Measurements from ENCODE around the gene IGSF21. TPM values are rescaled to one million over a fixed set of nuclear protein-coding genes. Genes with fewer than 3 reads are reported as not detected.

IGSF21 gene
- total RNA-seq, 1 experiment from 2014 or later, result not detected

DNA sequence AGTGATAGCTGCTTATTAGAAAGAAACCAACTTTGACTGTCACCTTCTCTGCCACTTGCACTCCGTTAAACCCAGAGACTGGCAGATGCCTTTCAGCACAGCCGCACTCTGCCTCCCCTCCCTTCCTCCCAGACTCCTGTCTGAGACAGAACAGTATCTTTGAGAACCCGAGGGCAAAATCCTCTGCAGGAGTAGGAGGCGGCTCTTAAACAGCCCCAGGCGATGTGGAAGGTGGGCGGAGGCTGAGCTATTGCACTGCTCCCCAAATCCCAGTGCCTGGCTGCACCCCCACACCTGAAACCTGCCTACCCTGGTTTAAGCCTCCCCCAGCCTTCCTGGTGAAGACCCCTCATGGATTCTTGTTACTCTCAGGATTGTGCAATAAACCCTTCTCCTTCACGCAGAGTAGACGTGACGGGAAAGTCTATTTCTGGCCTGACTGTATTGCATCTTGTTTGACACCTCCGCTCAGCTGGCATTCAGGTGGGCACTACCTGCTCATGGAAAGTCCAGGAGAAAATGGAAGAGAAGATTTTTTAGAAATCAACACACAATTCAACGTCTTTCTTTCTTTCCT, 34.4 kb upstream of the IGSF21 start:
- H3K4me1 Mint-ChIP-seq (ENCODE audit: low read depth, unreplicated experiment), result no peaks in the 10 kb centered on the region
- intact Hi-C loops (cut with micrococcal nuclease; ENCODE audit: unreplicated experiment), result no loop called here
- TF ChIP-seq CTCF (IDR thresholded peaks at IDR 0.05; ENCODE audit: unreplicated experiment), result no peak
- H3K36me3 Mint-ChIP-seq (ENCODE audit: insufficient read depth, unreplicated experiment), result no peaks in the 10 kb centered on the region
- H3K9me3 Mint-ChIP-seq (ENCODE audit: low read depth, unreplicated experiment), result no peaks in the 10 kb centered on the region
- no TSS peak for BruUV-seq (replicated peaks)
- CTCF ChIA-PET, result no interaction called here
- no peak for DNase-seq
- H3K27me3 Mint-ChIP-seq (ENCODE audit: unreplicated experiment), result peaks cover 78% of the 10 kb centered on the region
- no peak overlapping the region for H3K27ac Mint-ChIP-seq (ENCODE audit: unreplicated experiment)
- H3K4me3 Mint-ChIP-seq (ENCODE audit: low read depth, unreplicated experiment), result no peak overlapping the region

- no peaks in the 10 kb centered on the region for H3K9me3 Mint-ChIP-seq (ENCODE audit: low read depth, unreplicated experiment)
- BruUV-seq (replicated peaks), result no TSS peak
- peaks cover 90% of the 10 kb centered on the region for H3K27me3 Mint-ChIP-seq (ENCODE audit: unreplicated experiment)
- no peak for DNase-seq
- intact Hi-C loops (cut with micrococcal nuclease; ENCODE audit: unreplicated experiment), result no loop called here
- no peak for TF ChIP-seq CTCF (IDR thresholded peaks at IDR 0.05; ENCODE audit: unreplicated experiment)
- no peak overlapping the region for H3K27ac Mint-ChIP-seq (ENCODE audit: unreplicated experiment)
- CTCF ChIA-PET, result no interaction called here
- no peaks in the 10 kb centered on the region for H3K36me3 Mint-ChIP-seq (ENCODE audit: insufficient read depth, unreplicated experiment)
- H3K4me1 Mint-ChIP-seq (ENCODE audit: low read depth, unreplicated experiment), result no peaks in the 10 kb centered on the region
- no peak overlapping the region for H3K4me3 Mint-ChIP-seq (ENCODE audit: low read depth, unreplicated experiment)
Observed at GRCh38 chr1:18077657-18078215, 29.9 kb upstream of the IGSF21 start.

DNA sequence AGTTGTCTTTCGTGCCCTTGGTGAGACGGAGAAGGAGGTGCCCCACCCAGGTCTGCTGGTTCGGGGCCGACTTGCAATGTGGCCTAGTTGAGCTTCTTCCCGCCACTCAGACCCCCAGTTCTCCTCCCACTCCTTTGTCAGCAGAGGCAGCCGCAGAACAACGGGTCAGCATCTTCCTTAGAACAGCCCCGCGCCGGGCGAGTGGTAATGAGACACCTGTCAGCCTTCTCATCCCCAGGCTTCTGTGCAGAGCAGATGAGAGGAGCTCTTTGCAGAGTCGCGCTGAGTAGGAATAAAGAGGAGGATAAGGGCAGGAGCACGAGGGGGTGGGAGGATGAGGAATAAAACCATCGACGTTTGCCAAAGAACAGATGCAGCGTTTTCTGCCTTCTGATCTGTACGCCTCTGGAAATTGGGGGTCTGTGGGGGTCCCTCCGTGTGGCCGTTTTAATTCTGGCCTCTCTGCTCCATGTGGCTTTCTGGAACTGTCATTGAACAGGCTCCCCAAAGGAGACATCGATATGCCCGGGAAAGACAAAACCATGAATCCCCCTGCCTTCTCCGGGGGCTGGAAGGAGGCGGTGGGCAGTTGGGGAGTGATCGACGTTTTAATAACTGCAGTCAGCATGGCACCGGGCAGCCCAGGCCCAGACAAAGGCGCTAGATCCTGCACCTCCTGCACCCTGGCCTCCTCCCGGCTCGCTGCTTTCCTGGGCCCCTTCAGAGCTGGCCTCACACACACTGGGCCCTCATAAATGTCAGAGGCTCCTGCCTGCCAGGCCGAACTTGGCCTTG, 27.5 kb upstream of the IGSF21 start:
- no TSS peak for BruUV-seq (replicated peaks)

More for the DNA sequence above, 27.5 kb upstream of the IGSF21 start:
- DNase-seq, result no peak
- Mint-ChIP-seq H3K4me3 (ENCODE audit: low read depth, unreplicated experiment) (no peak overlapping the region), H3K9me3 (ENCODE audit: low read depth, unreplicated experiment) (no peaks in the 10 kb centered on the region), H3K4me1 (ENCODE audit: low read depth, unreplicated experiment) (no peaks in the 10 kb centered on the region), H3K27me3 (ENCODE audit: unreplicated experiment) (peaks cover 96% of the 10 kb centered on the region), H3K36me3 (ENCODE audit: insufficient read depth, unreplicated experiment) (no peaks in the 10 kb centered on the region), H3K27ac (ENCODE audit: unreplicated experiment) (no peak overlapping the region)
- CTCF ChIA-PET, result no interaction called here
- intact Hi-C loops (cut with micrococcal nuclease; ENCODE audit: unreplicated experiment), result no loop called here
- TF ChIP-seq CTCF (IDR thresholded peaks at IDR 0.05; ENCODE audit: unreplicated experiment), result no peak
